Measurements from ENCODE around the gene PAXX.

Gene PAXX

GRCh38 chr9:137006116-137007003, 14.1 kb downstream of the PAXX start:
- no peak for DNase-seq

GRCh38 chr9:137007108-137007815, 15.0 kb downstream of the PAXX start:
- no peak for DNase-seq

- DNase-seq: no peak
Measured at GRCh38 chr9:137007816-137008270, 15.6 kb downstream of the PAXX start.

- DNase-seq: no peak
Measured at GRCh38 chr9:137008312-137008711, 16.1 kb downstream of the PAXX start.

- no peak for DNase-seq
Measured at GRCh38 chr9:137009217-137009616, 17.0 kb downstream of the PAXX start.

GRCh38 chr9:137009938-137010732, 17.9 kb downstream of the PAXX start:
- DNase-seq: no peak

- no peak for DNase-seq
Measured at GRCh38 chr9:137011156-137011555, 18.9 kb downstream of the PAXX start.

GRCh38 chr9:137011907-137012675, 19.9 kb downstream of the PAXX start:
- DNase-seq: no peak

- no peak for DNase-seq
Measured at GRCh38 chr9:137012694-137013570, 20.7 kb downstream of the PAXX start.

GRCh38 chr9:137013571-137013940, 21.3 kb downstream of the PAXX start:
- no peak for DNase-seq

- no peak for DNase-seq
Measured at GRCh38 chr9:137014166-137014565, 21.9 kb downstream of the PAXX start.

- DNase-seq: no peak
Measured at GRCh38 chr9:137014776-137015539, 22.7 kb downstream of the PAXX start.

- DNase-seq: no peak
Measured at GRCh38 chr9:137015540-137015930, 23.3 kb downstream of the PAXX start.

- no peak for DNase-seq
Measured at GRCh38 chr9:137015976-137016375, 23.8 kb downstream of the PAXX start.

- no peak for DNase-seq
Measured at GRCh38 chr9:137016436-137016835, 24.2 kb downstream of the PAXX start.

GRCh38 chr9:137017071-137017470, 24.8 kb downstream of the PAXX start:
- no peak for DNase-seq

GRCh38 chr9:137017791-137018497, 25.7 kb downstream of the PAXX start:
- DNase-seq: no peak

GRCh38 chr9:137018761-137019559, 26.7 kb downstream of the PAXX start:
- no peak for DNase-seq
